Activated CD8-positive, alpha-beta memory T cell treated with anti-CD3 and anti-CD28 coated beads for 36 hours (primary cell): ENCODE data around the gene YIPF3. TPM values are rescaled to one million over a fixed set of nuclear protein-coding genes. Genes with fewer than 3 reads are reported as not detected.

Experiments
- CTCF ChIA-PET: fragments of 350-600 bp; sonication (Branson Sonifier 250); formaldehyde crosslinking; loops from one replicate; lab custom pipeline; 2021; ENCODE audit warnings: antibody characterized with exemption; lab: Charles Lee
- POLR2A ChIA-PET: fragments of 350-600 bp; sonication (Branson Sonifier 250); formaldehyde crosslinking; loops from one replicate; lab custom pipeline; 2021; ENCODE audit warnings: antibody characterized with exemption; lab: Charles Lee
- total RNA-seq, 2 experiments: library from RNA; stranded (reverse); gene quantifications; one replicate each; pipeline ENCODE4 v1.2.3, GENCODE V29; 2021

The YIPF3 gene
- total RNA-seq, 2 experiments from 2014 or later: 39.7 to 41.6 TPM

DNA sequence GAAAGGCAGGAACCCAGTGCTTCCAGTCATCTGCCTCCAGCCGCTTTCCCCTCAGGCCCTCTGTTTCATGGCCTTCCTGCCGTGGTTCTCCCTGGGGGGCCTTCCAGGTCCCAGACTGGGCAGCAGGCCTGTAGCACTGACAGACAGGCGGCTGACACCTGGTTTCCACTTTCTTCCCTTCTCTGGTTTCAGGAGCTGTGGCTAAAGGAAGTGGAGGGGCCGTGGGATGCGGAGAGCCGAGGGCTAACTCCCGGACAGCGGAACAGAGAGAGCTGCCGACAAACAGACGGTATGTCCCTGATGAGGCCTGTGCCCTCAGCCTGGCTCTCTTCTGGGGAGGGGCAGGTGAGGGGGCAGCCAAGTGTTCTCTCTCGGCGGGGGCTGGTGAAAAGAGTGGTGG is 19.0 kb downstream of the YIPF3 start:
- CTCF ChIA-PET: interaction anchor here (5.1 kb wide), 1 partner anchor 8 kb away, joined by 27 read pairs; no protein-coding TSS in a partner anchor
- POLR2A ChIA-PET: no interaction called here

- ChIA-PET CTCF (interaction anchor here (1.4 to 5.1 kb wide), 2 partner anchors 9 to 41 kb away, joined by 6 to 27 read pairs; no protein-coding TSS in a partner anchor), POLR2A (no interaction called here)
Measured at GRCh38 chr6:43497129-43497396, 19.7 kb downstream of the YIPF3 start.

DNA sequence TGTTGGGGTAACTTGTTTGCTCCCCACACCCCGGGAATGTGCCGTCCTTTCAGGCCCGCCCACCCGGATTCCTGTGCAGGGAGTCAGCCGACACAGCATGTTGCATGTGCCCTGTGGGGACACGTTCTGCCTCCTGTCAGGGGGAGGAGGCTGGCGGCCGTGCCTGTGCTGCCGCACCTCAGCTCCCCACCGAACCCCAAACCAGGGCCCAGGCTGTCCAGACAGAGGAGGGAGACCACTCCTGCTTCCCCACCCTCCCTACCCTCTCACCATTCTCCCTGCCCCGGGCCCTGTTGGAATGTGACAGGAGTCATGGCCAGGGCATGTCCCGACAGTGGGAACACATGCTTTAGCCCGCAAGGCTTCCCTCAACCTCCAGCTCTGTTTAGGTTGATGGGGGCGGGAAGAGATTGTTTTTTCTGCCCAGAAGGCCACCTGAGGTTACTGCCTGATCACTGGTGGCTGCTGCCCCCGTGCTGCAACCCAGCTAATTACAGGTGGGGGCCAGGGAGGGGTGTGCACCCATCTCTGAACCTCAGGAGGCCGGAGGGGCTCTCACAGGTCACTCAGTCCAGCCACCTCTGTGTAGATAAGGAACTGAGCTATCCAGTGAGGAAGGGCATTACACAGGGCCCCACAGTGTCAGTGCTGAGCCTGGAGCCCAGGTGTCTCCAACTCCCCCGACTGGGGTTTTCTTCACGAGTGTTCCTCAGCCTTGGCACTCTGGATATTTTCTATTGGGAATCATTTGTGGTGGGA is 20.2 kb downstream of the YIPF3 start:
- CTCF ChIA-PET: interaction anchor here (1.3 to 5.1 kb wide), 3 partner anchors 9 to 235 kb away, joined by 4 to 27 read pairs (median 6); no protein-coding TSS in a partner anchor
- POLR2A ChIA-PET: no interaction called here

DNA sequence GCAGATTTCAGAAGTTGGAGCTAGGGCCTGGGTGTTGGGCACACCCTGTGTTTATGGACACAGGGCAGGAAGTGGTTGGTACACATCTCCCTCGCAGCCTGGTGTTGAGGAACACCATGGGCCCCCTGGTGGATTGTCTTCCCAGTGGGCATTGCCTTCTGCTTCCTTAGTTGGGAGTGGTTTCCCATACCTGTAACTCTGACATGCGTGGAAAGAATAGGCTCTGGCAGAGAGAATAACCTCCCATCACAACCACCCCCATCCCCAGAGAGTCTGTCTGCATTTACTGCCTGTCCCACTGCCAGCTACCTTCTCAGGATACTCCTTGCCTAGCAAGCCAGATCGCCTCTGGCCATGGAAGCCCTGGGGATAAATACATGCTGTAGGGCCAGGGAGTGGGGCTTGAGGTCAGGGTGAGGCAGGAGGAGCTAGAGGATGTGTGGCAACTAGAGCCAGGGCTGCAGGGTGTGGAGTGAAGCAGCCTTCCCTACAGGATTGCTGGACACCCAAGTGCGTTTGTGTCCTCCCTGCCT is 21.3 kb downstream of the YIPF3 start:
- ChIA-PET POLR2A (no interaction called here), CTCF (interaction anchor here (1.3 to 5.1 kb wide), 4 partner anchors 11 to 234 kb away, joined by 4 to 27 read pairs (median 5); partner anchors contain the start of gene LRRC73)

DNA sequence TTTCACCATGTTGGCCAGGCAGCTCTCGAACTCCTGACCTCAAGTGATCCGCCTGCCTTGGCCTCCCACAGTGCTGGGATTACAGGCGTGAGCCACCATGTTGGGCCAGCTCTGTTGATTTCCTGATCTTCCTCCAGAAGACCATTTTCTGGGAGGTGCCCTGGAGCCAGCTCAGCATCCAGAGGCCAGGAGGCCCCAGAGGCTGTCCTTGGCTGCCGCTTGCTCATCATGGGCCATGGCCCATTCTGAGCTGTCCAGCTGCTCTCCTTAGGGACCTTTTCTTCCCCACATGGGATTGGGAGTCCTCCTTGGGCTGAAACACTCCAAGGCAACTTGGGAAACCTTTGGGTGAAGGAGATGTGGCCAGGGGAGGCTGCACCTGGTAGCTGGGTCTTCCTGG is 22.0 kb downstream of the YIPF3 start:
- ChIA-PET POLR2A (interaction anchor here (0.7 kb wide), 1 partner anchor 171 kb away, joined by 7 read pairs; no protein-coding TSS in a partner anchor), CTCF (interaction anchor here (1.4 to 5.1 kb wide), 2 partner anchors 11 to 15 kb away, joined by 4 to 27 read pairs; partner anchors contain the start of gene LRRC73)

GRCh38 chr6:43494321-43494720 is 22.4 kb downstream of the YIPF3 start:
- POLR2A ChIA-PET: interaction anchor here (0.7 kb wide), 1 partner anchor 171 kb away, joined by 7 read pairs; no protein-coding TSS in a partner anchor

GRCh38 chr6:43493833-43494232 is 22.9 kb downstream of the YIPF3 start:
- POLR2A ChIA-PET: no interaction called here

More at GRCh38 chr6:43494321-43494720, 22.4 kb downstream of the YIPF3 start:
- CTCF ChIA-PET: interaction anchor here (1.4 to 5.1 kb wide), 2 partner anchors 12 to 16 kb away, joined by 4 to 27 read pairs; partner anchors contain the start of gene LRRC73

GRCh38 chr6:43493230-43493629 is 23.5 kb downstream of the YIPF3 start:
- ChIA-PET CTCF (interaction anchor here (1.7 kb wide), 1 partner anchor 13 kb away, joined by 14 read pairs; no protein-coding TSS in a partner anchor), POLR2A (no interaction called here)

More at GRCh38 chr6:43493833-43494232, 22.9 kb downstream of the YIPF3 start:
- CTCF ChIA-PET: interaction anchor here (1.7 to 5.1 kb wide), 2 partner anchors 12 to 13 kb away, joined by 14 to 27 read pairs; no protein-coding TSS in a partner anchor

DNA sequence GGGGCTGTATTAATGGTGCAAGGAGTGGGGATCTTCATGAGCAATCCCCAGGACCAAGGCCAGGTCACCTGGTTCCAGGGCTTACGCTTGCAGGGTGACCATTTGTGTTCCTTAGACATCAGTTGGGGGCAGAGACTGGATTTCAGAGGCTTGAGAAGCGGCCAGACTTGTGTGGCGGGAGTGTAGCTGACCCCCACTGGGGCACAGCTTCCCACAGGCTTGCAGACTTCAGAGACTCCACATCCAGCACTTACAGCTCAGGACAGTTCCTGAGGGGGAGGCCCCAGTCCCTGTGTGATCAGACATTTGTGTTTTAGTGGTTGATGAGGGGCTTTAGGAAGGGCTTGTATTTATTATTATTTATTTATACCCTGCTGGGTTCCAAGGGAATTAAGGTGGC is 24.1 kb downstream of the YIPF3 start:
- CTCF ChIA-PET: interaction anchor here (1.7 kb wide), 1 partner anchor 14 kb away, joined by 14 read pairs; no protein-coding TSS in a partner anchor
- POLR2A ChIA-PET: interaction anchor here (0.6 kb wide), 1 partner anchor 16 kb away, joined by 3 read pairs; no protein-coding TSS in a partner anchor

DNA sequence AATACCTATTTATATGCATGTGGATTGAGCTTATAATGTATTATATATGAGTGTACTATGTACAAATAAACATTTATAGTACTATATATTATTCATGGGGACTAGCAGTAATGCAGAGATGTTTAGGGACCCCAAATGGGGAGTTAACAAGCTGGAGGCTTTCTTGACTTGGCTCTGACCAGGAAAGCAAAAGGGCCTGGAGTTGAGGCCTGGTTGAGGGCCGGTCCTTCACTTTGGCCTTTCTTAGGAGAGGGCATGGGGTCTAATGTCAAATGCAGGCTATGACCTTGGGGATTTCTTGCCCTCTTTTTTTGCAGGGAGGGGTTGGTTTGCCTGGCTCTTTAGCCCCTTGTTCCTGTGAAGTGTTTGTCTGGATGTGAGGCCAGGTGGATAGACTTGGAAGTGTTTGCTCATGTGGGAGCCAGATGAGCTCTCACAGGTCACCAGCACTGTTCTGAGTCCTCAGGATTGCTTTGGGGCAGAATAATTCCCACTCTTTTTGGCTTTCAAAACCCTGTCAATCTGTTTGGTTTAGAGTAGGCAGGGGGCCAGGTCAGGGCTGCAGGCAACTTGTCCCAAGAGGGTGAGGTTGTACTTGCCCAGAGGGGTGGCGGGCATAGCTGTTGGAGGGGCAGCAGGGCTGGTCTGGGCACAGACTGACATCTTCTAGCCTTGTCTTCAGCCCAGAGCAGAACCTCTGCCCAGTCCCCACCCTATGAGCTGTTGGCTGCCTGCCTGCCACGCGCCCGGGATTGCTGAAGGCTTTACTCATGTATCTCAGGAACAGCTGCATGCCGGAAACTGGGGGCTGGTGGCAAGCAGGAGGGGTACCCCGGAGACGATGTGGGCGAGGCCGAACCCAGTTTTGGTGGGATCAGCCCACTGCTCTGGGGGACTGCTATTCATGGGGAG is 24.7 kb downstream of the YIPF3 start:
- CTCF ChIA-PET: interaction anchor here (1.7 to 1.8 kb wide), 2 partner anchors 14 kb away, joined by 7 to 14 read pairs; no protein-coding TSS in a partner anchor
- POLR2A ChIA-PET: interaction anchor here (0.6 kb wide), 1 partner anchor 15 kb away, joined by 3 read pairs; no protein-coding TSS in a partner anchor

- POLR2A ChIA-PET: no interaction called here
- CTCF ChIA-PET: interaction anchor here (0.8 to 1.8 kb wide), 2 partner anchors 15 to 133 kb away, joined by 3 to 7 read pairs; no protein-coding TSS in a partner anchor
Measured at GRCh38 chr6:43490523-43490939, 26.2 kb downstream of the YIPF3 start.

DNA sequence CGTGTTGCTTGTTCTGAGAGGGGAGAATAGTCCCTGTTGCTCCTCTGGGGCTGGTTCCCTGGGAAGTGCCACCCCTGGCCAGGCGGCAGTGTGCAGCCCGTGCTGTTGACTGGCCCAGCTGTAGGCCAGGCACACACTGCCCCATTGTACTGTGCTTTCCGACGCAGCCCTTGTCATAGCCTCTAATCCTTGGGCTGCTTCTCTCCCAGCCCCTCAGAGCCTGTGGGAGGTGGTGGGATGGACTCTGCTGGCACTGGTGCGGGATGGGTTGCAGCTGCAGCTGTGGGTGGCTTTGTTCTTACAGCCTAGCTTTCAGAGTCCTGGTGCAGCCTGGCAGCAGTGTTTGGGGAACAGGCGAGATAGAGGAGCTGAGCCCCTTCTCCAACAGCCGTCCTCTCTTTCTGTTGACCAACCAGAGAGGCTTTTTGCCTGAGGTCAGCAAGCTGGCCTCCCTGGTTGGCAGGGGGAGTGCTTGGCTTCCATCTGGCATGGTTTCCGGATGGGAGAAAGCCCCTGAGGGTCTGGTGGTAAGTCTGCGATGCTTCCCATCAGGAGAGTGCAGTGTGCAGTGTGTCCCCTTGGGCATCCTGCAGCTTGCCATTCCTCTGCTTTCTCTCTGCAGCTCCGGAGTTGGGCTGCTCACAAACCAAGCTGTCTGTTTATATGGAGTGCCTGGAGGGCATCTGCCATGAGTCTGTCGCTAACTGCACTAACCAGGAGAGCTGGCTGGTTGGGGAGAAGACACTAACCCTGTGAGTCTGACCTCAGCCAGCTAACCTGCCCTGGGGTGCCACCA is 27.3 kb downstream of the YIPF3 start:
- CTCF ChIA-PET: interaction anchor here (1.2 kb wide), 1 partner anchor 18 kb away, joined by 3 read pairs; no protein-coding TSS in a partner anchor
- POLR2A ChIA-PET: interaction anchor here (0.7 kb wide), 1 partner anchor 226 kb away, joined by 3 read pairs; no protein-coding TSS in a partner anchor

GRCh38 chr6:43488667-43489276 is 28.0 kb downstream of the YIPF3 start:
- ChIA-PET POLR2A (interaction anchor here (0.7 kb wide), 1 partner anchor 225 kb away, joined by 3 read pairs; no protein-coding TSS in a partner anchor), CTCF (interaction anchor here (1.2 kb wide), 1 partner anchor 19 kb away, joined by 3 read pairs; no protein-coding TSS in a partner anchor)

GRCh38 chr6:43481591-43482236 is 35.0 kb downstream of the YIPF3 start:
- ChIA-PET POLR2A (interaction anchor here (0.6 kb wide), 1 partner anchor 28 kb away, joined by 8 read pairs; no protein-coding TSS in a partner anchor), CTCF (interaction anchor here (0.6 to 1.5 kb wide), 3 partner anchors 54 to 498 kb away, joined by 3 to 6 read pairs (median 5); partner anchors contain the start of gene ABCC10)

- POLR2A ChIA-PET: interaction anchor here (0.6 kb wide), 1 partner anchor 29 kb away, joined by 8 read pairs; no protein-coding TSS in a partner anchor
- CTCF ChIA-PET: interaction anchor here (0.6 to 1.5 kb wide), 3 partner anchors 53 to 497 kb away, joined by 3 to 6 read pairs (median 5); partner anchors contain the start of gene ABCC10
Measured at GRCh38 chr6:43481075-43481474, 35.7 kb downstream of the YIPF3 start.

- ChIA-PET POLR2A (interaction anchor here (0.6 to 1.6 kb wide), 4 partner anchors 23 to 334 kb away, joined by 3 to 7 read pairs (median 4); partner anchors contain the start of genes ABCC10, CUL9 and DLK2), CTCF (interaction anchor here (0.6 to 1.5 kb wide), 5 partner anchors 23 to 94 kb away, joined by 3 to 4 read pairs (median 3); partner anchors contain the start of gene DLK2)
Measured at GRCh38 chr6:43478008-43478372, 38.7 kb downstream of the YIPF3 start.
